Keratinocyte (primary cell): ENCODE data around the gene FBLN5. TPM values are rescaled to one million over a fixed set of nuclear protein-coding genes. Genes with fewer than 3 reads are reported as not detected.

Source experiments
- DNase-seq: peaks from one replicate; pipeline ENCODE4 v3.0.0-alpha.2; 2011; ENCODE audit warnings: low read depth, missing footprints, low spot score
- FAIRE-seq: peaks from 2 replicates; lab custom pipeline; 2011; peaks lifted over from hg19 to GRCh38; lab: Jason Lieb, UNC
- H2AFZ ChIP-seq: 2 replicates; pipeline ENCODE4 v1.6.0; 2012; ENCODE audit warnings: low read length, control low read depth, inconsistent platforms; ENCODE audit not compliant: control insufficient read depth
- H3K27ac ChIP-seq: 2 replicates; pipeline ENCODE4 v1.5.1; 2011; ENCODE audit warnings: low read length; ENCODE audit not compliant: control insufficient read depth, insufficient read depth
- H3K27me3 ChIP-seq: 3 replicates; pipeline ENCODE4 v1.6.0; 2011; ENCODE audit warnings: low read length; ENCODE audit not compliant: control insufficient read depth, insufficient read depth; ENCODE audit errors: extremely low read depth
- H3K36me3 ChIP-seq, 2 experiments: 2 replicates in 1 of 2; 3 replicates in 1 of 2; pipeline ENCODE4 v1.5.1; 2011; ENCODE audit warnings: low read length in 2 of 2, mild to moderate bottlenecking in 1 of 2; ENCODE audit not compliant: control insufficient read depth in 2 of 2, insufficient read depth in 2 of 2; ENCODE audit errors: extremely low read depth in 1 of 2
- H3K4me1 ChIP-seq: 3 replicates; pipeline ENCODE4 v1.5.1; 2011; ENCODE audit warnings: low read length; ENCODE audit not compliant: control insufficient read depth, insufficient read depth; ENCODE audit errors: extremely low read depth
- H3K4me2 ChIP-seq: 3 replicates; pipeline ENCODE4 v1.6.0; 2011; ENCODE audit warnings: low read depth, low read length; ENCODE audit not compliant: control insufficient read depth, insufficient read depth; ENCODE audit errors: extremely low read depth
- H3K4me3 ChIP-seq, 3 experiments: fragments of 200-600 bp in 1 of 3; sonication (generic) in 1 of 3; 2 replicates in 2 of 3; 3 replicates in 1 of 3; pipeline ENCODE4 v1.5.1; 2011 to 2016; ENCODE audit warnings: low read length in 3 of 3, mild to moderate bottlenecking in 3 of 3, control low read depth in 2 of 3, inconsistent platforms in 1 of 3, low read depth in 1 of 3, mixed read lengths in 1 of 3, mixed run types in 1 of 3, moderate library complexity in 1 of 3; ENCODE audit not compliant: control insufficient read depth in 2 of 3, insufficient read depth in 2 of 3; ENCODE audit errors: extremely low read depth in 1 of 3
- H3K79me2 ChIP-seq: 2 replicates; pipeline ENCODE4 v1.6.0; 2012; ENCODE audit warnings: low read length; ENCODE audit not compliant: control insufficient read depth, insufficient read depth
- H3K9ac ChIP-seq: 3 replicates; pipeline ENCODE4 v1.6.0; 2011; ENCODE audit warnings: low read length; ENCODE audit not compliant: control insufficient read depth, insufficient read depth; ENCODE audit errors: extremely low read depth
- H3K9me1 ChIP-seq: 3 replicates; pipeline ENCODE4 v1.6.0; 2011; ENCODE audit warnings: low read length; ENCODE audit not compliant: control insufficient read depth, insufficient read depth; ENCODE audit errors: extremely low read depth
- H3K9me3 ChIP-seq: 2 replicates; pipeline ENCODE4 v1.5.1; 2012; ENCODE audit warnings: low read depth, low read length; ENCODE audit not compliant: control insufficient read depth
- H4K20me1 ChIP-seq: 3 replicates; pipeline ENCODE4 v1.6.0; 2011; ENCODE audit warnings: low read length; ENCODE audit not compliant: control insufficient read depth, insufficient read depth; ENCODE audit errors: extremely low read depth
- EZH2 ChIP-seq: IDR thresholded peaks from one replicate; pipeline ENCODE4 v1.6.1; 2012; ENCODE audit warnings: inconsistent platforms, mild to moderate bottlenecking, low read length, moderate library complexity
- dilution Hi-C: fragments of 300-500 bp; cut with MboI; formaldehyde crosslinking; loops from one replicate; pipeline ENCODE4 v1.7.0; 2020; ENCODE audit warnings: low sequenced_read_pairs; ENCODE audit not compliant: extremely low pct_ligation_motif_present
- polyA plus RNA-seq, 5 experiments: library from polyadenylated mRNA; depleted of rRNA in 3 of 5; stranded (reverse) in 3 of 5; stranded (forward) in 1 of 5; unstranded in 1 of 5; fragments of >200 nt; gene quantifications; 1 replicate in 1 of 5; 2 replicates in 3 of 5; 3 replicates in 1 of 5; pipeline versions ENCODE4 v1.2.1 to v1.2.3, GENCODE V29; 2011 to 2012; ENCODE audit warnings: missing spikeins in 2 of 5, low read depth in 1 of 5, low replicate concordance in 1 of 5
- TF ChIP-seq, protein P1 (sequence below), 3 experiments: IDR thresholded peaks in 1 of 3; conservative IDR thresholded peaks in 1 of 3; optimal IDR thresholded peaks in 1 of 3; 2 replicates in 2 of 3; 3 replicates in 1 of 3; pipeline versions ENCODE3 to v1.5.1; 2011; ENCODE audit warnings: low read length in 3 of 3, mild to moderate bottlenecking in 3 of 3, moderate library complexity in 2 of 3, control low read depth in 1 of 3, inconsistent platforms in 1 of 3; ENCODE audit not compliant: insufficient read depth in 2 of 3; ENCODE audit errors: extremely low read depth in 1 of 3

Gene FBLN5
- polyA plus RNA-seq, 1 donor (not counting 4 experiments of a cell fraction or from before 2014, with no cell fraction given): 0.10 TPM

- Histone ChIP-seq H3K9me1 (no peaks in the 10 kb centered on the region), H3K27ac (no peak overlapping the region), H3K27me3 (no peaks in the 10 kb centered on the region), H3K4me3 (no peak overlapping the region), H3K9ac (no peak overlapping the region), H3K36me3 (no peaks in the 10 kb centered on the region), H2AFZ (no peak overlapping the region), H3K79me2 (peaks cover 20% of the 10 kb centered on the region), H3K4me2 (peak overlapping the region; percentile 54), H4K20me1 (no peaks in the 10 kb centered on the region), H3K4me1 (peaks cover 10% of the 10 kb centered on the region), H3K9me3 (no peaks in the 10 kb centered on the region)
- dilution Hi-C loops: no loop called here
- no peak for DNase-seq
- no peak for FAIRE-seq
- TF ChIP-seq EZH2: no peak
- TF ChIP-seq, protein P1, sequence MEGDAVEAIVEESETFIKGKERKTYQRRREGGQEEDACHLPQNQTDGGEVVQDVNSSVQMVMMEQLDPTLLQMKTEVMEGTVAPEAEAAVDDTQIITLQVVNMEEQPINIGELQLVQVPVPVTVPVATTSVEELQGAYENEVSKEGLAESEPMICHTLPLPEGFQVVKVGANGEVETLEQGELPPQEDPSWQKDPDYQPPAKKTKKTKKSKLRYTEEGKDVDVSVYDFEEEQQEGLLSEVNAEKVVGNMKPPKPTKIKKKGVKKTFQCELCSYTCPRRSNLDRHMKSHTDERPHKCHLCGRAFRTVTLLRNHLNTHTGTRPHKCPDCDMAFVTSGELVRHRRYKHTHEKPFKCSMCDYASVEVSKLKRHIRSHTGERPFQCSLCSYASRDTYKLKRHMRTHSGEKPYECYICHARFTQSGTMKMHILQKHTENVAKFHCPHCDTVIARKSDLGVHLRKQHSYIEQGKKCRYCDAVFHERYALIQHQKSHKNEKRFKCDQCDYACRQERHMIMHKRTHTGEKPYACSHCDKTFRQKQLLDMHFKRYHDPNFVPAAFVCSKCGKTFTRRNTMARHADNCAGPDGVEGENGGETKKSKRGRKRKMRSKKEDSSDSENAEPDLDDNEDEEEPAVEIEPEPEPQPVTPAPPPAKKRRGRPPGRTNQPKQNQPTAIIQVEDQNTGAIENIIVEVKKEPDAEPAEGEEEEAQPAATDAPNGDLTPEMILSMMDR (optimal IDR thresholded peaks at IDR 0.05 in 1 of 3, IDR thresholded peaks at IDR 0.05 in 1 of 3, conservative IDR thresholded peaks at IDR 0.05 in 1 of 3; ENCODE audit: extremely low read depth in 1 of 3, insufficient read depth in 2 of 3, low read length in 3 of 3): no peak
Measured at GRCh38 chr14:91834571-91834970, 112.9 kb downstream of the FBLN5 start.

- no peak overlapping the region for H2AFZ ChIP-seq
- TF ChIP-seq, protein P1 (optimal IDR thresholded peaks at IDR 0.05 in 1 of 3, IDR thresholded peaks at IDR 0.05 in 1 of 3, conservative IDR thresholded peaks at IDR 0.05 in 1 of 3; ENCODE audit: extremely low read depth in 1 of 3, insufficient read depth in 2 of 3, low read length in 3 of 3): no peak
- TF ChIP-seq EZH2: no peak
- DNase-seq: no peak
- H3K4me3 ChIP-seq: no peak overlapping the region
- H4K20me1 ChIP-seq: no peaks in the 10 kb centered on the region
- dilution Hi-C loops: no loop called here
- H3K9ac ChIP-seq: no peak overlapping the region
- H3K27me3 ChIP-seq: no peaks in the 10 kb centered on the region
- H3K4me2 ChIP-seq: no peak overlapping the region
- peaks cover 22% of the 10 kb centered on the region for H3K79me2 ChIP-seq
- no peak for FAIRE-seq
- H3K9me1 ChIP-seq: no peaks in the 10 kb centered on the region
- no peak overlapping the region for H3K27ac ChIP-seq
- no peaks in the 10 kb centered on the region for H3K9me3 ChIP-seq
- H3K36me3 ChIP-seq: no peaks in the 10 kb centered on the region
- peaks cover 10% of the 10 kb centered on the region for H3K4me1 ChIP-seq
Measured at GRCh38 chr14:91831337-91831736, 116.2 kb downstream of the FBLN5 start.
